GM18861 (cell line): ENCODE results near the gene NCSTN.
"Not testable (repeated sequence)": the region's sequence is repeated elsewhere in the genome, so short reads cannot be mapped to it uniquely, and the experiment has no call there.

Source experiments
- ATAC-seq: cut with Tn5 transposase; IDR thresholded peaks from one replicate; pipeline ENCODE4 v1.9.1; 2021; ENCODE audit not compliant: unreplicated experiment

The NCSTN gene

GRCh38 chr1:160370561-160371345 lies 27.6 kb downstream of the NCSTN start:
- ATAC-seq: no peak

GRCh38 chr1:160371346-160371631 lies 28.1 kb downstream of the NCSTN start:
- no peak for ATAC-seq

DNA sequence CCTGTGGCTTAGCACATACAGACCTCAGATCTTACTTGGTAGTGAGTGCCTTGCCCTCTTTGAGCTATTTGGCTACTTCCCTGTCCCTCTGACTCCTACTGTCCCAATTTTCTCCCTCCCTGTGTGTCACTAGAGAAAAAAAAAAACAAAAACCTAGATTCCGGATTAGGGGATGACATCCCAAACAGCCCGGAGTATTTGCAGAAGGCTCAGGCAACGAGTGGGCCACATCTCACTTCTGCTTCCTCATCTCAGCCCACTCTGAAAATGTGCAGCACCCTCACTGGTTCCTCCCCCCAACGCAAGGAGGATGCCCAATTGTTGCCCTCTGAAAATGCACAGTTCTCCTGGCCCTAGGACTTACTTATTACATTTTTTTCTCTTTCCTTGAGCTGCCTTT lies 28.6 kb downstream of the NCSTN start:
- ATAC-seq: no peak

- ATAC-seq: no peak
Measured at GRCh38 chr1:160373696-160374095, 30.5 kb downstream of the NCSTN start.

DNA sequence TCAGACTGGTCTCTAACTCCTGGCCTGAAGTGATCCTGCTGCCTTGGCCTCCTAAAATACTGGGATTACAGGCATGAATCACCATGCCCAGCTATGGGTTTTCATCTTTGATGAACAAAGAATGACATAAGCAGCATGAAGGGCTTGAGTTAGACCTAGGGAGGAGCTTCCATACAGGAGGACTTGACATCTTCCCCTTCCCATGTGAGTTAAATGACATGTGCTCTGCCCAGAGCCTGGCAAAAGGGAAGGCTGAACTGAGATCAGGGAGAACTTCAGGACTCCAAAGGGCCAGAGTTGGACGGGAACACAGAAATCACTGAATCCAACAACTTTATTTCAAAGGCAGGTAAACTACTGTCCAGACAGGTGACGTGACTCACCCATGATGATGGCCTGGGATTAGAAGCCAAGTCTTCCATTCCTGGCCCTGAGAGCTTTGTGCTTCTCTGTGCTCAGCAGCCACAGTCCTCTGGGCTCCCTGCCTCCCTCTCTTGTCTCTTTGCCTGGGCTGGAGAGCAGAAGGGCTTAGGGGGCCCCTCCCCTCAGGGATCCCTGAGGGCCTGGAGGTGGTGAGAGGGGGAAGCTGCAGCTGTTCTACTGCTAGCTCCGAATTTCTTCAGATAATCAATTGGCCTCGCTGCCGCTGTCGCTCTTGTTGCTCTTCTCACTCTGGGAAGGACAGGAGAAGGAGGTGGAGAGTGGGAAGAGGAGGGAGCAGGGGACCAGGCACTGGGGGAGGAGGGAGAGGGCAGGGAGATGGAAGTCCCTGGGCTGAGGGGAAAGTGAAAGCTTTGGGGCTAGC lies 31.3 kb downstream of the NCSTN start:
- no peak for ATAC-seq

DNA sequence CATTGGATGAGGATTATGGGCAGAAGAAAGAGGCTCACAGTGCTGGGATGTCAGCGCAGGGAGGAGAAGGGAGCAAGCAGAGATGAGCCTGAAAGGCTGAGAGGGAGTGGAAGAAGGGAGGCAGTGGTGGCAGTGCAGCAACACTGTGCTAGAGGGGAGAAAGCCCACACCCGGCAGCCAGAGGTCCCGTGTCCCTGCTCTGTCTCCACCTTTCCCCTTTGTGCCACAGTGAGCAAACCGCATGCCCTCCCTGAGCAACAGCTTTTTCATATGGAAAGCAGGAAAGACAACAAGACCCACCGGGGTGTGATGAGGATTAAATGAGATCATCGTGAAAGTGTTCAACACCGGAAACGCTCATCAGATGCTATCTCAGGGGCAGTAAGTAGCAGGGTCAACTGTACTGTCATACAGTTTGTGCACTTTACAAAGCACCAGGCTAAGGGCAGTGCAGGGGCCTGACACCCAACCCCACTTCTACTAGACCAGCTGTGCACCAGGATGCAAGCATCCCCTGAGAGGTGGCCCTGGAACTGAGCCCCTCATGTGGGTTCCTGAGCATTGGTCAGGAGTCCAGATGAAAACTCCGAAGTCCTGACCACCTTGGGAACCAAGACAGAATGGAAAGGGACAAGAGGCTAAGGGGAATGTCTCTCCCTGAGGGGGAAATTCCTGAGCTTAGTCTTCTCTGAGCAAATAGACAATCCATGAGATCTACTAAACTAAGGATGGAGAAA lies 32.8 kb downstream of the NCSTN start:
- ATAC-seq: no peak

DNA sequence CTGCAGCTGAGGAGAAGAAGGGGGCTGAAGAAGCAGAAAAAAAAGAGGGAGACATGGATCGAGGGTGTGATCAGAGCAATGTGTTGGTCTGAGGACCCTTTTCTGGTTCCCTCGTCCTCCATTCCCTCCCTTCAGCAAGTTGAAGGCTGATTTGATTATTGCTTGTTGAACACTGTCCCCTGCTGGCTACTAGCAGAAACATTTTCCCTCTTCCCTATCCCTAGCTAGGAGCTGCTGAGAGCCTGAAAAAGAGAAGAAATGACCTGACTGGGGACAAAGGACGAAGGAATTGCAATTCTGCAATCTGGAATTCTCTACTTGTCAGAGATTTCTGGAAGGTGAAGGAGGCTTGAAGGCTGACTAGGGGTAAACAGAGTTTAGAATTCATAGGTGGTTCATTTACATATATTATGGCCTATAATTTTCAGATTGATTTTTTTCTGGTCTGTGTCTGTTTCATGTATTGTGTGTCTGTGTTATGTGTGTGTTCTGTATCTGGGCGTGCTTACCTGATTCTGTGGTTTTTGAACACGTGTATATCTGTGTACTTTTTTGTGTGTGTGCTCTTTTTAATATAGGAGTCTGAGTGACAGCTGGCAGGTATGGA lies 33.4 kb downstream of the NCSTN start:
- peak; percentile 57 for ATAC-seq

DNA sequence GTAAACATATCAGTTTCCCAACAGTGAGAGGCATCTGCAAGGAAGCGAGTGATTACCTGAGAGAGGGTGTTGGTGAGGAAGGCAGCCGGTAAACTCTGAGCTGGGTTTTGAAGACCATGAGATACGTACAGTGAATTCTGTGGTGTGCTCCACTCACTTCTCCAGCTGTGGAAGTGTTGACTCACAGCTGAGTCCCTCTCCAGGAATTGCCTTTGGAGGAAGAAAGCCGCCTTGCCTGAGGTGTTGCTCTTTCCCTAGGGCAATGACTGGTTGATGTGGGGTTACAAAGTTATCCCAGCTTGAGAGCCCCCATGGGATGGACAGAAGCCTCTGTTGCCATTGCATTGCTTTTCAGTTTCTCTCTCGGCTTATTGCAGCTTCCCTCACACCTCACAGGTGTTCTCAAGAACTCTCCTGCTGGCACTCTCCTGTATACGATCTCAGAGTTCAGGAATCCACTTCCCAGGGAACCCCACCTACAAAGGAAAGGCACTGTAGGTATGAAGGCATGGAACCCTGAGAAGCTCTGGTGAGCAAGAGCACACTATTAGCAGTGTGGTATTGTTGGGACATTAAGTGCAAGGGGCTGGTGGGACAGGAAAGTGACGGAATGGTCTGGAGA lies 34.5 kb downstream of the NCSTN start:
- ATAC-seq: no peak

DNA sequence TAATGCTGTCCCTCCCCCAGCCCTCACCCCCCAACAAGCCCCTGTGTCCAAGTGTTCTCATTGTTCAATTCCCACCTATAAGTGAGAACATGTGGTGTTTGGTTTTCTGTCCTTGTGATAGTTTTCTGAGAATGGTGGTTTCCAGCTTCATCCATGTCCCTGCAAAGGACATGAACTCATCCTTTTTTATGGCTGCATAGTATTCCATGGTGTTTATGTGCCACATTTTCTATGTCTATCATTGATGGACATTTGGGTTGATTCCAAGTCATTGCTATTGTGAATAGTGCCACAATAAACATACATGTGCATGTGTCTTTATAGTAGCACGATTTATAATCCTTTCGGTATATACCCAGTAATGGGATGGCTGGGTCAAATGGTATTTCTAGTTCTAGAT lies 41.6 kb downstream of the NCSTN start:
- ATAC-seq: not testable (repeated sequence)

DNA sequence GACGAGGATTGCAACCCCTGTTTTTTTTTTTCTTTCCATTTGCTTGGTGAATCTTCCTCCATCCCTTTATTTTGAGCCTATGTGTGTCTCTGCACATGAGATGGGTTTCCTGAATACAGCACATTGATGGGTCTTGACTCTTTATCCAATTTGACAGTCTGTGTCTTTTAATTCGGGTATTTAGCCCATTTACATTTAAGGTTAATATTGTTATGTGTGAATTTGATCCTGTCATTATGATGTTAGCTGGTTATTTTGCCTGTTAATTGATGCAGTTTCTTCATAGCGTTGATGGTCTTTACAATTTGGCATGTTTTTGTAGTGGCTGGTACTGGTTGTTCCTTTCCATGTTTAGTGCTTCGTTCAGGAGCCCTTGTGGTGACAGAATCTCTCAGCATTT lies 45.2 kb downstream of the NCSTN start:
- ATAC-seq: not testable (repeated sequence)

GRCh38 chr1:160394673-160395072 lies 51.5 kb downstream of the NCSTN start:
- ATAC-seq: no peak

DNA sequence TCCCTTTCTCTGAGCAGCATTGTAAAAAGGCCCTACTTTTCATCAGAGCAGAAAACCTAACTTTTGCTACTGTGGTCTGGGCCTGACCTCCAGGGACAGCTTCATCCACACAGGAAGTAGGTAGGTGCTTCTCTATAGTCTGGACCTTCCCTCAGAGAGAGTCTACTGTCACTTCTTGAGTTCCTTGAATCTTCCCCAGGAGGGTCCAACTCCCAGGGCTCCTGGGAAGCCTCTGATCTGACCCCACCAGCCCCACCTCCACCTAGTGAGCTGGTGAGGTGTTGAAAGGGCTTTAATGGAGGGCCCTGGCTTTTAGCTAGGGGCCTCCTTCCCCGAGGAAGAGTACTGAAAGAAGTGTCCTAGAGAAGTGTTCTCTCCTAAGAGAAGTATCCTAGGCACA lies 54.5 kb downstream of the NCSTN start:
- ATAC-seq: no peak

GRCh38 chr1:160398823-160399222 lies 55.6 kb downstream of the NCSTN start:
- no peak for ATAC-seq

GRCh38 chr1:160399544-160400222 lies 56.5 kb downstream of the NCSTN start:
- ATAC-seq: no peak

GRCh38 chr1:160400223-160400645 lies 57.1 kb downstream of the NCSTN start, which contains the start of gene VANGL2:
VANGL2 (plus strand) TSS chr1:160400564; CDS start chr1:160415838, 15,274 bp downstream.
- no peak for ATAC-seq

DNA sequence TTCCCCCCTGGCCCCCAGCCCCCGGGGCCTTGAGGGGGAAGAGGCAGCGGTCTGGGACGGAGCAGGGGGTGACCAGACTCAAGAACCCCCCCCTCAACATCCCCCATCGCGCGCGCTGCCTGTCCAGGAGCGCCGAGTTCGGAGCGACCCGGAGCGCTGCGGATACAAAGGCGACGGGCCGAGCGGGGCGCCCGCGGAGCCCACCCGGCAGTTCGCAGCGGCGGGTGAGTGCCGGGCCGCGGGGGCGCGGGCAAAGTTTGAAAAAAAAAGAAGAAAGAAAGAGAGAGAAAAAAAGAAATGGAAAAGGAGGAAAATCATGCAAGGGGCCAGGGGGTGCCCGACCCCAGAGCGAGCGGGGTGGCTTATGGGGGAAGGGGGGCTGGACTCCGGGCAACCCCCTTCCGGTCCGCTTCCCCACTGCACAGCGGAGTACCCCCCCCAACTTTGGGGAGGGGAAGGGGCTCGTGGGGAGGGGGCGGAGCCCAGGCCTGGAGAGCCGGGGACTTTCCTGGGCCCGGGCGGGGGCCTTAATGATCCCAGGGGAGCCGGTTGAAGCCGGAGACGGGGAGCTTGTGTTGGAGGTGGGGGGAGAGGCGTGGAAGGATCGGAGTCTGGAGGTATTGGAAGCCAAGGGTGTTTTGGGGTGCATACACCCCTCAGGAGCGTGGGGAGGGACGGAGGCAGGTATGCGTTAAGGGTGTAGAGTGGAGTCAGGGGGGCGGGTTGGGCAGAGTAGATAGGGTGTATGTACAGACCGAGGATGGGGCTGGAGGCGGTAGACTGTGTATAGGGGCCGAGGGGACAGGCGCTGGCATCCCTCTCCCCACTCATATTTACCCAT lies 57.7 kb downstream of the NCSTN start:
- ATAC-seq: no peak

GRCh38 chr1:160401487-160401805 lies 58.3 kb downstream of the NCSTN start:
- ATAC-seq: no peak

GRCh38 chr1:160402001-160402795 lies 59.0 kb downstream of the NCSTN start:
- no peak for ATAC-seq

- ATAC-seq: no peak
Measured at GRCh38 chr1:160403244-160403643, 60.1 kb downstream of the NCSTN start.
